ENCODE results near the gene TMEM232.

Gene TMEM232

GRCh38 chr5:110401881-110402280, 324.6 kb downstream of the TMEM232 start:
- no peak for DNase-seq (ENCODE audit: low read depth in 3 of 3)

GRCh38 chr5:110398951-110399350, 327.5 kb downstream of the TMEM232 start:
- DNase-seq (ENCODE audit: low read depth in 3 of 3), result no peak

- DNase-seq (ENCODE audit: low read depth in 3 of 3), result no peak
Measured at GRCh38 chr5:110397281-110397680, 329.2 kb downstream of the TMEM232 start.

- DNase-seq (ENCODE audit: low read depth in 3 of 3), result no peak
Measured at GRCh38 chr5:110386782-110387181, 339.7 kb downstream of the TMEM232 start.

GRCh38 chr5:110383231-110383630, 343.2 kb downstream of the TMEM232 start:
- no peak for DNase-seq (ENCODE audit: low read depth in 3 of 3)

- DNase-seq (ENCODE audit: low read depth in 3 of 3), result no peak
Measured at GRCh38 chr5:110377943-110378342, 348.5 kb downstream of the TMEM232 start.

- no peak for DNase-seq (ENCODE audit: low read depth in 3 of 3)
Measured at GRCh38 chr5:110377361-110377760, 349.1 kb downstream of the TMEM232 start.

- DNase-seq (ENCODE audit: low read depth in 3 of 3), result no peak
Measured at GRCh38 chr5:110376281-110376951, 350.1 kb downstream of the TMEM232 start.

GRCh38 chr5:110371725-110372041, 354.8 kb downstream of the TMEM232 start:
- DNase-seq (ENCODE audit: low read depth in 3 of 3), result no peak

GRCh38 chr5:110371011-110371724, 355.3 kb downstream of the TMEM232 start:
- DNase-seq (ENCODE audit: low read depth in 3 of 3), result no peak
